Astrocyte (in vitro differentiated cells and primary cell): ENCODE results near the gene KRT17. TPM values are rescaled to one million over a fixed set of nuclear protein-coding genes. Genes with fewer than 3 reads are reported as not detected.

Source experiments
- DNase-seq: peaks from one replicate; pipeline ENCODE4 v3.0.0-alpha.2; 2010; ENCODE audit warnings: low read depth
- FAIRE-seq: peaks from 2 replicates; lab custom pipeline; 2011; peaks lifted over from hg19 to GRCh38; lab: Jason Lieb, UNC
- H2AFZ ChIP-seq: 2 replicates; pipeline ENCODE4 v1.6.0; 2012; ENCODE audit warnings: low read depth, low read length, inconsistent platforms
- H3K27ac ChIP-seq: 2 replicates; pipeline ENCODE4 v1.5.1; 2011; ENCODE audit warnings: low read depth, low read length, inconsistent platforms
- H3K27me3 ChIP-seq: 2 replicates; pipeline ENCODE4 v1.6.0; 2011; ENCODE audit warnings: low read length, inconsistent platforms; ENCODE audit not compliant: insufficient read depth
- H3K36me3 ChIP-seq: 2 replicates; pipeline ENCODE4 v1.5.1; 2011; ENCODE audit warnings: low read length, inconsistent platforms; ENCODE audit not compliant: insufficient read depth
- H3K4me1 ChIP-seq: 2 replicates; pipeline ENCODE4 v1.5.1; 2011; ENCODE audit warnings: low read length, inconsistent platforms; ENCODE audit not compliant: insufficient read depth
- H3K4me2 ChIP-seq: 2 replicates; pipeline ENCODE4 v1.6.0; 2012; ENCODE audit warnings: low read length, inconsistent platforms
- H3K4me3 ChIP-seq: 2 replicates; pipeline ENCODE4 v1.5.1; 2011; ENCODE audit warnings: low read depth, mild to moderate bottlenecking, low read length, inconsistent platforms; ENCODE audit not compliant: insufficient read depth
- H3K79me2 ChIP-seq: 2 replicates; pipeline ENCODE4 v1.6.0; 2012; ENCODE audit warnings: mild to moderate bottlenecking, low read length, inconsistent platforms; ENCODE audit not compliant: insufficient read depth
- H3K9ac ChIP-seq: 2 replicates; pipeline ENCODE4 v1.6.0; 2012; ENCODE audit warnings: mild to moderate bottlenecking, low read length, inconsistent platforms
- H3K9me3 ChIP-seq: 2 replicates; pipeline ENCODE4 v1.5.1; 2012; ENCODE audit warnings: low read depth, mild to moderate bottlenecking, low read length, inconsistent platforms; ENCODE audit not compliant: insufficient read depth
- H4K20me1 ChIP-seq: 2 replicates; pipeline ENCODE4 v1.6.0; 2012; ENCODE audit warnings: low read length, inconsistent platforms; ENCODE audit not compliant: insufficient read depth
- H3K27ac Mint-ChIP-seq: one replicate; pipeline ENCODE4 v1.8.0; 2021; ENCODE audit warnings: mild to moderate bottlenecking, mixed read lengths; ENCODE audit not compliant: unreplicated experiment
- H3K27me3 Mint-ChIP-seq: one replicate; pipeline ENCODE4 v1.8.0; 2021; ENCODE audit warnings: low read depth, mixed read lengths; ENCODE audit not compliant: unreplicated experiment
- H3K36me3 Mint-ChIP-seq: one replicate; pipeline ENCODE4 v1.8.0; 2021; ENCODE audit warnings: low read depth, mixed read lengths; ENCODE audit not compliant: unreplicated experiment
- H3K4me1 Mint-ChIP-seq: one replicate; pipeline ENCODE4 v1.8.0; 2021; ENCODE audit warnings: low read depth, mixed read lengths; ENCODE audit not compliant: unreplicated experiment
- H3K4me3 Mint-ChIP-seq: one replicate; pipeline ENCODE4 v1.8.0; 2021; ENCODE audit warnings: mild to moderate bottlenecking, moderate library complexity, mixed read lengths; ENCODE audit not compliant: unreplicated experiment
- H3K9me3 Mint-ChIP-seq: one replicate; pipeline ENCODE4 v1.8.0; 2021; ENCODE audit warnings: mild to moderate bottlenecking, mixed read lengths; ENCODE audit not compliant: unreplicated experiment
- EZH2 ChIP-seq: IDR thresholded peaks from 2 replicates; pipeline ENCODE4 v1.6.1; 2012; ENCODE audit warnings: mild to moderate bottlenecking, low read length, inconsistent platforms; ENCODE audit not compliant: insufficient read depth
- total RNA-seq: library from RNA; stranded (reverse); gene quantifications from 2 replicates; pipeline ENCODE4 v1.2.1, GENCODE V29; 2021
- TF ChIP-seq, protein P1 (sequence below): IDR thresholded peaks from 2 replicates; pipeline ENCODE4 v1.5.1; 2011; ENCODE audit warnings: low read depth, mild to moderate bottlenecking, inconsistent platforms, low read length, moderate library complexity; ENCODE audit not compliant: insufficient read depth

KRT17 gene
- total RNA-seq, 1 donor from 2014 or later, result 21.4 TPM

- Mint-ChIP-seq H3K36me3 (no peaks in the 10 kb centered on the region), H3K27me3 (peaks cover 16% of the 10 kb centered on the region), H3K4me1 (peaks cover 8% of the 10 kb centered on the region), H3K27ac (peak overlapping the region; percentile 80), H3K4me3 (peak overlapping the region; percentile 34), H3K9me3 (no peaks in the 10 kb centered on the region)
- Histone ChIP-seq H2AFZ (peak overlapping the region; percentile 85), H3K4me1 (peaks cover 14% of the 10 kb centered on the region), H3K36me3 (no peaks in the 10 kb centered on the region), H4K20me1 (no peaks in the 10 kb centered on the region), H3K9ac (no peak overlapping the region), H3K27ac (no peak overlapping the region), H3K9me3 (no peaks in the 10 kb centered on the region), H3K79me2 (no peaks in the 10 kb centered on the region), H3K4me2 (peak overlapping the region; percentile 88), H3K4me3 (peak overlapping the region; percentile 59), H3K27me3 (no peaks in the 10 kb centered on the region)
- TF ChIP-seq EZH2, result no peak
- TF ChIP-seq, protein P1, sequence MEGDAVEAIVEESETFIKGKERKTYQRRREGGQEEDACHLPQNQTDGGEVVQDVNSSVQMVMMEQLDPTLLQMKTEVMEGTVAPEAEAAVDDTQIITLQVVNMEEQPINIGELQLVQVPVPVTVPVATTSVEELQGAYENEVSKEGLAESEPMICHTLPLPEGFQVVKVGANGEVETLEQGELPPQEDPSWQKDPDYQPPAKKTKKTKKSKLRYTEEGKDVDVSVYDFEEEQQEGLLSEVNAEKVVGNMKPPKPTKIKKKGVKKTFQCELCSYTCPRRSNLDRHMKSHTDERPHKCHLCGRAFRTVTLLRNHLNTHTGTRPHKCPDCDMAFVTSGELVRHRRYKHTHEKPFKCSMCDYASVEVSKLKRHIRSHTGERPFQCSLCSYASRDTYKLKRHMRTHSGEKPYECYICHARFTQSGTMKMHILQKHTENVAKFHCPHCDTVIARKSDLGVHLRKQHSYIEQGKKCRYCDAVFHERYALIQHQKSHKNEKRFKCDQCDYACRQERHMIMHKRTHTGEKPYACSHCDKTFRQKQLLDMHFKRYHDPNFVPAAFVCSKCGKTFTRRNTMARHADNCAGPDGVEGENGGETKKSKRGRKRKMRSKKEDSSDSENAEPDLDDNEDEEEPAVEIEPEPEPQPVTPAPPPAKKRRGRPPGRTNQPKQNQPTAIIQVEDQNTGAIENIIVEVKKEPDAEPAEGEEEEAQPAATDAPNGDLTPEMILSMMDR, result no peak
- DNase-seq (no peak), FAIRE-seq (no peak)
Measured at GRCh38 chr17:41667280-41668041, 43.1 kb upstream of the KRT17 start.

GRCh38 chr17:41666708-41667279 lies 42.4 kb upstream of the KRT17 start:
- no peaks in the 10 kb centered on the region for H3K36me3 Mint-ChIP-seq
- peak overlapping the region; percentile 59 for H3K4me3 ChIP-seq
- H3K4me2 ChIP-seq, result peak overlapping the region; percentile 88
- H3K9me3 Mint-ChIP-seq, result no peaks in the 10 kb centered on the region
- no peaks in the 10 kb centered on the region for H4K20me1 ChIP-seq
- H3K27me3 ChIP-seq, result no peaks in the 10 kb centered on the region
- H3K27ac Mint-ChIP-seq, result peak overlapping the region; percentile 80
- peak overlapping the region; percentile 62 for H3K27ac ChIP-seq
- peak overlapping the region; percentile 75 for H3K9ac ChIP-seq
- H3K4me1 ChIP-seq, result peaks cover 14% of the 10 kb centered on the region
- H3K36me3 ChIP-seq, result no peaks in the 10 kb centered on the region
- TF ChIP-seq, protein P1, result peak; percentile 75
- no peak for TF ChIP-seq EZH2
- H3K79me2 ChIP-seq, result no peaks in the 10 kb centered on the region
- peaks cover 16% of the 10 kb centered on the region for H3K27me3 Mint-ChIP-seq
- peak overlapping the region; percentile 80 for H3K4me3 Mint-ChIP-seq
- DNase-seq (no peak), FAIRE-seq (no peak)
- peaks cover 6% of the 10 kb centered on the region for H3K4me1 Mint-ChIP-seq
- no peaks in the 10 kb centered on the region for H3K9me3 ChIP-seq
- H2AFZ ChIP-seq, result peak overlapping the region; percentile 85
